Transverse colon (tissue), 4 donors: ENCODE results near the gene COL19A1.

Experiments used
- CTCF ChIP-seq, 5 experiments: fragments of 200-600 bp in 3 of 5; fragments of 450-650 bp in 2 of 5; sonication (generic) in 3 of 5; IDR thresholded peaks; 1 replicate in 2 of 5; 2 replicates in 3 of 5; pipeline ENCODE4 v1.5.1; 2016 to 2017; ENCODE audit warnings: antibody characterized with exemption in 5 of 5, inconsistent platforms in 3 of 5, mild to moderate bottlenecking in 2 of 5, moderate library complexity in 1 of 5
- POLR2A ChIP-seq: fragments of 450-650 bp; IDR thresholded peaks from one replicate; pipeline ENCODE4 v1.6.1; 2016; ENCODE audit warnings: antibody characterized with exemption, mild to moderate bottlenecking, moderate library complexity
- POLR2AphosphoS5 ChIP-seq, 3 donors: sonication (generic); formaldehyde crosslinking; IDR thresholded peaks; one replicate each; pipeline ENCODE4 v1.6.1; 2016; ENCODE audit warnings: antibody characterized with exemption in 3 of 3

GRCh38 chr6:70040766-70041165 lies 174.4 kb downstream of the COL19A1 start:
- no peak for TF ChIP-seq CTCF (IDR thresholded peaks at IDR 0.05)
- TF ChIP-seq POLR2A: no peak
- no peak for TF ChIP-seq POLR2AphosphoS5 (IDR thresholded peaks at IDR 0.05)
